Endothelial cell of umbilical vein (primary cell): Measurements from ENCODE around the gene IL17RB.

Source experiments
- CTCF ChIP-seq, 2 donors: IDR thresholded peaks; 1 replicate in 1 of 2; 2 replicates in 1 of 2; pipeline ENCODE4 v1.5.1; 2011; ENCODE audit warnings: low read length in 2 of 2, mild to moderate bottlenecking in 2 of 2, moderate library complexity in 2 of 2, control low read depth in 1 of 2, inconsistent platforms in 1 of 2, low read depth in 1 of 2; ENCODE audit not compliant: insufficient read depth in 1 of 2; ENCODE audit errors: extremely low read depth in 1 of 2
- EZH2 ChIP-seq: IDR thresholded peaks from 2 replicates; pipeline ENCODE4 v1.6.1; 2012; ENCODE audit warnings: borderline replicate concordance, low read depth, mild to moderate bottlenecking, moderate library complexity, low read length, inconsistent platforms; ENCODE audit not compliant: severe bottlenecking
- POLR2A ChIP-seq: IDR thresholded peaks from 2 replicates; pipeline ENCODE4 v1.6.1; 2012; ENCODE audit warnings: low read depth, mild to moderate bottlenecking, control low read depth, low read length
- POLR2AphosphoS5 ChIP-seq: IDR thresholded peaks from 2 replicates; pipeline ENCODE4 v1.6.1; 2012; ENCODE audit warnings: low read depth, mild to moderate bottlenecking, control low read depth, low read length, moderate library complexity; ENCODE audit not compliant: insufficient read depth

GRCh38 chr3:53902711-53903110, 56.3 kb downstream of the IL17RB start:
- TF ChIP-seq CTCF (IDR thresholded peaks at IDR 0.05; ENCODE audit: extremely low read depth in 1 of 2, insufficient read depth in 1 of 2, low read depth in 1 of 2, low read length in 2 of 2) (no peak), POLR2A (no peak), EZH2 (no peak), POLR2AphosphoS5 (no peak)
